Left forelimb (tissue), 1 donor: ENCODE measurements around the gene RUNX1.

Experiments
- DNase-seq: peaks from one replicate; pipeline ENCODE4 v3.0.0-alpha.2; 2018; ENCODE audit warnings: low spot score

The RUNX1 gene

DNA sequence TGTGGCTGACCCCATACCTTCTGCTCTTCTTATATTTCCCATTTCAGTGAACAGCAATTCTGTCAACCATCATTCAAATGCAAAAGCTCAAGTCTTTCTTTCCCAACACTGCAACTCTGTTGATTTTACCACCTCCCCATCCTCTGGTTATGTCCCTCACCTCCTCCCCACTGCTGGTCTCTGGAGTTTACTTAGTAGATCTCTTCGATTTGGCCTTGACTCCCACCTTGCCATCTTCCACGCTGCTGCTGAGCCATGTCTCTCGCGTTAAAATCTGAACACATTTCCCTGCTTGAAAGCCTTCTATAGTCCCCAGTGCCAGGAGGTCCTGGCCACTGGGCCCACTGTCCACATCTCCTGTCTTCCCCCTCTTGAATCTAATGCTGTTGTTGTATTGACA is 125.5 kb downstream of the RUNX1 start:
- no peak for DNase-seq

DNA sequence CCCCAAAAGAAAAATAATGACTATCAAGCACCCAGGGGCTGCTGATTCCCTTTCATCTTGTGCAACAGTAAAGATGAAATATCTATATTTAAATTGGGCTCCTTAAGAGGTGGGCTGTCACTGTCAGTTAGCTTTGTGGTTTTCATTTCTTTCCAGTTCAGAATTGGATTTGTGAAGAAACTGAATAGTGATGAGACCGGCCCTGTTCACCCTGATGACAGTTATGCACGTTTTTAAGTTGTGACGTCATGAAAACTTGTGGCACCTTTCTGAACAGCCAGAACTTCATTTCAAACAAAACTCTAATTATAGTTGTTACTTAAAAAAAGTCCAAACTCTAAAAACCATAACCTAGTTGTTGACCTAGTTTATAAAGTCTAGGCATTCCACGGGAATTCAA is 125.9 kb downstream of the RUNX1 start:
- DNase-seq, result no peak

DNA sequence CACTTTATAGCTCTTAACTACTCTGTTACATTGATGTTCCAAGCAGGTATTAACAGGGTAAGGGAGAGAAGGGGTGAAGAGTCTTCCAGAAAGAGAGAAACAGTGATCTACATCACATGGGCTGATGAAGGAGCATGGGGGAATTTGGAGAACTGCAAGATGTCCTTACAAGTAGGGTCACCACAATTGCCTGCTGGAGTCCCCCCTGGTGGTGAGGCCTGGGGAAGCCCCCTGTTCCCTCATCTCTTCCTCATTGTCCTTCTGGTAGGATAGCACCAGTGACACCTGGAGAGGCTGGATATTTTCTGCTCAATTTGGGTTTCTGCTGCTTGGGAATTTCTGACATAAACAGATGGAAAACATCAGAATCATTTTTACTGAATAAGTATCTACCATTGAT is 126.6 kb downstream of the RUNX1 start:
- no peak for DNase-seq

DNA sequence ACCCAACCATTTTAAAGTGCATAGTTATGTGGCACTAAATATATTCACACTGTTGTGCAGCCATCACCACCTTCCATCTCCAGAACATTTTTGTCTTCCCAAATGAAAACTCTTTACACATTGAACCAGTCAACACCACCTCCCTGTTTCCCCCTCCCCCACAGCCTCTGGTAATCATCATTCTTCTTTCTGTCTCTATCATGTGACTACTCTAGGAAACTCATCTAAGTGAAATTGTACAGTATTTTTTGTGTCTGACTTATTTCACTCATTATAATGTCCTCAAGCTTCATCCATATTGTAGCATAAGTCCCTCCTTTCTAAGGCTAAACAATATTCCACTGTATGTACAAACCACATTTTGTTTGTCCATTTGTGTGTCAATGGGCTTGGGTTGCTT is 128.0 kb downstream of the RUNX1 start:
- no peak for DNase-seq

DNA sequence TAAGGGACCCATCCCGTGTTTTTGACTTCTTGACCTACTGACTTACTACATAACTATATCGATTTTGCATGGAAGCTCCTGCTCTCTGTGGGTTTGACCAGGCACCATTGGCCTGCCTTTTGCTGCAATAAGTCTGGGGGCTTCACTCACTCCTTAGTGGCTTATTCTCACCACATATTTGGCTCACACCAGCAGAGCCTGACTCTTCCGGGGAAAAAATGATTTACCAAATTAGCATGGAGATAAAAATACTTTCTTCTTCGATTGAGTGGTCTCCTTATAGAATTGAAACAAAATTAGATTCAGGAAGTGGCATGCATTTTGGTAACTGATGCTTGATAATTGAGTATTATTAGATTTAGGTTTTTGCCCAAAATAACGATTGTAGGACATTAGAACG is 129.7 kb downstream of the RUNX1 start:
- no peak for DNase-seq

DNA sequence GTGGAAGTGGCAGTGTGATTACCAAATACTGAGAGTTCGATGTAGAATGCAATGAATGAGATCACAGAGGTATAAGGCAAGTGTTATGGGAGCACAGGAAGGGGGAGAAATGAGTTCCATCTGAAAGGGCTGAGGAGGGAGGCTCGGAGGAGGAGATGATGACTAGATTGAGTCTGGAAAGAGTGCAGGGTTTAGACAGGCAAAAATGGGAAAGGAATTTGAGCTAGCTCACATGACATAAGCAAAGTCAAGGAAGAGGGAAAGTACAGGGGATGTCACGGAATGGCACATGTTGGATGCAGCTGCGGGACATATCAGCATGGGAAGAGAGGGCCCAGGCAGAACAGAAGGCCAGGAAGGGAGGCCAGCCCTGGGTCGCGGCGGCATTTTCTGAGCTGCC is 132.7 kb downstream of the RUNX1 start:
- no peak for DNase-seq

DNA sequence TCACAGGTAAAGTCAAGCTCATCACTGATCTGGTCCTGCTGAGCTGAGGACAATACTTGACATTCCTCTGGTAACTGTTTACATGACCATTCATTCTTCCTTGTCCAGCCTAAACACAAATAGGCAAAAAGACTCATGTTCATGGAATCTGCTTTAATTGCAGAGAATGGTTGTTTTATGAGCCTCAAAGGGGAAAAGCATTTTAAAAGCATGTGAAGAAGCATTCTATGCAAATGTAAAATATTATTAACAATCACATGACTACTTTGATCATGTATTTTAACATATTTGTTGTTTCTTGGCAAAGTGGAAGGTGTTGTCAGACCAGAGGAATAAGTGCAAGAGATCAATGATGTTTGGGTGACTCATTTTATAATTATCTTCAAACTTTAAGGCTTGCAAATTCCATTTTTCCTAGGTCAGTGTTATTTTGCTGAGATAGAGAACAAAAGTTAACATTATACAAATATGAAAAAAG is 133.7 kb downstream of the RUNX1 start:
- DNase-seq, result no peak

DNA sequence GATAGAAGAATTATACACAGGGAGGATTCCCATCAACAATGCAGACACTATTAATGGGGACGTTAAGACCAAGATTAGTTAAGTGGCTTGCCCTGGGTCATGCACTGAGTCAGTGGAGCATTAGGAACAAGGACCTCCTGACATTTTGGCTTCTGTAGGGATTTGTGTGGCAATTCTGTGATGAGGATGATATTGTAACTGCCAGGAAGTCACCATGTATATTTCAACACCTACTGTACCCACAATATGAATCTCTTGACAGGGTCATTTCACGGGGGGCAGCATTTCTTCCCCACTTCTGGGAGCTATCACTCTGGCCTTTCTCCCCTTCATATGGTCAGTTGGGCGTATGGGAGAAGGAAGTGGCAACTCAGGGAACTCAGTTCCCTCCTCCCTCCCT is 134.9 kb downstream of the RUNX1 start:
- no peak for DNase-seq

DNA sequence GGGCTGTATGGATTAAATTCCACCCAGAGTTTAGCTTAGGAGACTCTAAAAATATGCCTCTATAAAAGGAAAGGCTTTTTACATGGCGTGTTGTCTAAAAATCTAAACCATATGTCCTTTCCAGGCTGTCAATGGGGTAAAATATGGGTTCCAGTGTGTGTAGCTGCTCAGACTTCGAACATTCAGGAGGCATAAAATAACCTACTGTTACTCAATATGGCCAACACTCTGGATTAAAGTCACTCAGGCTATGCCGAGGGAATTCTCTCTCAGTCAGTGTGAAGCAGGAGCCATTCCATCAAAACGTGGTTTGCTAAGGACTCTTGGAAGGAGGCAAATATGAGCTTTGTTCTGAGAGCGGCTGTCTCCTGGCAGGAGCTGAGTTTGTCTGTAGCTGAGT is 135.3 kb downstream of the RUNX1 start:
- DNase-seq, result no peak

DNA sequence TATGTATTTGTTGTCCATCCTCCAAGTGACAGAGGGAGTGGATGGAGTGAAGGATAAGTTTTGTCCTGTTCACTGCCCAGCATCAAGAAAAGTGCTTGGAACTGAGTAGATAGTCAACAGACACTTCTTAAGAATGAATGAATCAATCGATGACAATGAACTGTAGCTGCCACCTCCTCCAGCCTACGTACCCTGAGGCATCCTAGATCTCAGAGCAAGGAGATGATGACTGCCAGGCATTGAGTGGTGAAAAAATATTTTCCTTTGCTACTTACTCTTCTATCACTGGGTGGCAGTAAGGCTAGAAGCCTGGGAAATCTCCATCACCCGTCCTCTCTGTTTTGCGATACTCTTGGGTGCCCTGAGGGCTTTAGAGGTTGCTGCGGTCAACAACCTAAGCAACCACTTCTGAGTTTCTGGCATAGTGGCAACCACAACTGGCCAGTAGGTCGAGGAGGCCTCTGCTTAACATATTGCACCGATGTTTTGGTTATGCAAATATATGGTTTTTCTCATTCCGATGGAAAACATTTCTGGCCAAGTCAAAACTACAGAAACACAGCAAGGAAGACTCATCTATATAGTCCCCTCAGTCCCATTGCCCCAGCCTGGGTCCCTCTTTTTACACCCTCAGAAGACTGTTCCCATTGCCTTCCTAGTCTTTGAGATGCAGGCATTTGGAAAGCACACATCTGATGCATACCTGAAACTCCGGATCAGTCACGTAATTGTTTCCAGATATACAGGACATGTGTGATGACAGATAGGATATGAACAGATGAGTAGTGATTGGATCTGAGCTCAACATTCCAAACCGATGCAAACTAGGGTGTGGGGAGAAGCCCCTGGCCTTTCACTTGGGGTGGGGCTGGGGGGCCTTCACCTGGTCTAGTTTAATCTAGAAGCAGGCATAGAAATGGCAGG is 136.8 kb downstream of the RUNX1 start:
- DNase-seq, result no peak

DNA sequence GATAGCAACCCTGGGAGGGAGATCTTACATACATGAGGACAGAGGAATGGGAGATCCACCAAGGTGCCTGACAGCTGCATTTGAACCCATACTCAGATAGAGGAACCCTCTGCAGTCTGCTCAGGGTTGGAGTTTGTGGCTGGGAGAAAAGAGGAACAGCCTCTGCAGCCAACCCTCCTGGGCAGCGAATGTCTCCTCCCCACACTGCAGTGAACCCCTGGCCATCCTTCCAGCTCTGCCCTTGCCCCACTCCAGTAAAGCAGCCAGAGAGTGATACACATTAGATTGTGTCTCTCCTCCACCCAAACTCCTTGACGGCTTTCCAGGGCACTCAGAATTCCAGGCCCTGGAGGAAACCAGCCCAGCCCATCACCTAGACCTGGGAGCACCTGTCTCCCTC is 137.7 kb downstream of the RUNX1 start:
- DNase-seq, result no peak

DNA sequence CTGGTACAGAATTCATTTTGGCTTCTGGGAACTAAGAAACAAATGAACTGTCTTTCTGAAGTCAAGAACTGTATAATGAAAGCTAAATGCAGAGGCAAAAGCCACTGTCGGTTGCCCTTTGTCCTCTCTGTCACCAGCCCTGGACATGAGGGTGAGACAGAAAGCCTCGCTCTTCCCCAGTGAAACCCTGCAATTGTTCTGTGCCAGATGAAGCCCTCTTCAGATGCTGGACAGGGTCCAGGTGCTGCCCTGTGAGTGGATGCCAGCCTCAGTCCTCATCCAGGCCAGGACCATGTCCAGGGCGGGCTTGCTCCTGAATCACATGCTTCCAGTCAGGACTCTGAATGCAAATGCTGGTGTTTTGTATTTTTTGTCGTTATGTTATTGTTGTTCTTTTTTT is 138.7 kb downstream of the RUNX1 start:
- no peak for DNase-seq

DNA sequence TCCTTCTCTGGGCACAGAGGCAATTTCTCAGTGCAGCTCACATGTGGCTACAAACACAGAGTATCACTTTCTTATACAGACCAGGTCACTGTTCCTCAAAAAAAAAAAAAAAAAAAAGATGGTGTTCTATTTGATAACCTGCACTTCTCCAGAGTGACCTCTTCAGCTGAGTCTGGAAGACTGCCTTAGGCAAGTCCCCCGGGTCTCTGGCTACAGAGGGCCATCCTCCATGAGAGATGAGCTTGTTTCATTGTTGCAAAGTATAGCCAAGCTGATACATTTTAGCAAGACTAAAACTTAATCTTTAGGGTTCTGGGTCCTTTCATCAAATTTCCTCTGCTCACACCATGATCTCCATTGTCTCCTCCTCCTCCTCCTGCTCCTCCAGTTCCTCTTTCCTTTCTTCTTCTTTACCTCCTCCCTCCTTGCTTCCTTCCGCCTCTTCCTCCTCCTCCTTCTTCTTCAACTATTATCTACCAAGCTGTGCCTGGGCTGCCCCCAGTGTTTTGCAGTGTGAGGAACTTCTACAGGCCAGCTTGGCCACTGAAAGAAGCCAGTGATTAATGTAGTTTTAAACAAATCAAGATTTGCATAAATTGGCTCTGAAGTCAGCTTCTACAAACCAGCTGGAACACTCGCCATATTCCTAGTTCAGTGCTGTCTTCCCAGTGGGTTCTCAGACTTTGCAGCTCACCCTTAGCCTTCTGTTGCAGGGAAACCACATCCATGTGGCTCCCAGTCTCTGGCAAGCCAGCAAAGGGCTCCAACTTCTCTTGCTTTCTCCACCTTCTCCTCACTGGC is 139.4 kb downstream of the RUNX1 start:
- no peak for DNase-seq

DNA sequence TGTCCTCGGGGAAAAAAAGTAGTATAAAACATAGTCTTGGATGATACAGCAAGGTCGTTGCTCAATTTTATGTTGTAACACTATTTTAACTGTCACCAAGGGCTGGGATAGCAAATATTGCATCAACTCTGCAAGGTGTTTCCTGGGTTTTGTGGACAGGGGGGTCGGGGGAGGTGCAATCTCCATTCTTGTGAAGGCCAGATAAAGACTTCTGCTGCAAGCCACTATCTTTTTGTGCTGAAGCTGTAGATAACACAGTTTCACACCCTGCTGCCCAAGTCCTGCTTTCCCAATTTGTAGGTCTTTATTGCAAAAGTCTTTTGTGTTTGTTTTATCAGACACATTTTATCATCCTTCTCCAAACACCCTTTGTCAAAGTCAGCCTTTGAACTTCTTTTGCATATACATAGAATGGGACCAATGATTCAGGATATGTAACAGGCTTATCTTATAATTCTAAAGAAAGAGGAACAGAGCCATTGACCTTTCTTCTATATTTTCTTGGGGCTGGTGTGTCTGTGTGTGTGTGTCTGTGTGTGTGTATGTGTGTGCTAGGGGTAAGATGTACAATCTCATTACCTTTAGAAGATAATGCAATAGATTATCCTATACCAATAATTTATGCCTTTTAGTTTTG is 140.6 kb downstream of the RUNX1 start:
- DNase-seq, result no peak

DNA sequence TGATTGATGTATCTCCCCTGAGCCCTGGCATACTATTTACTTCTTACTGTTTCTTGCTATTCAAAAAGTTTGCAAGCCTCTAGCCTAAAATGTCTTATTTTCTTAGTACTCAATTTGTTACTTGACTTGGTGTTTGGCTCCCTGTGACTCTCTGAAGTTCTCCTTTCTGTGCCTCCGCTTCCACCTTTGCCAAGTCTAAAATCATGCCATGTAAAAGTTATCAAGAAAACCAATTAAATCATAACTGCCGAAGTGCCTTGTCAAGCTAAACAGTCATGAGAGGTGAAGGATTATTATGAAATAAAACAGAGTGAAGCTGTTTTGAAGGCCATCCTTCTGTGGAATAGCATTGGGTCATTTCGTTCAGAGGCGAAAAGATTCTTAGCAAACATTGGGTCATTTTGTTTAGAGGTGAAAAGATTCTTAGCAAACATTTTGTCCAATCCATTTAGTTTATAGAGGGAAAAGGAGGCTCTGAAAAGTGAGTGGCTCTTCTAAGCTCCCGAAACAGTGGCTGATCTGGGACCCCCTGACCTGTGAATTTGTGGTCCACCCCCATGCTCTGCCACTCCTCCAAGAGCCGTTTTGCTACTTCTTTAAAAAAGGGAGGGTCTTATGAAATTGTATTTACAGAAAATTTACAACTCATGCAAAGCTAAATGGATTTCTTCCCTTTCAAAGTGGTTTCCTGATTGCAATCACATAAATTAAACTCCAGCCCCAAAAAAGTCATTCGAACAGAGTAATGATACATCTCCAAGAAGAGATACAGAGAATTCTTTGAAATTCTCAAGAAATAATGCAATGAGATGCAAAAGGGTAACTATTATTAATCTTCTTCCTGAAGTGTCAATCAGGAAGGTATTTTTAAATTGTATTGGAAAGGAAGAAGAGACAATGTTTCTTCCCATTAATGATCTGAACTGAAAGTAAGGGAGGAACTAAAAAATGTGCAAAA is 141.4 kb downstream of the RUNX1 start:
- no peak for DNase-seq

DNA sequence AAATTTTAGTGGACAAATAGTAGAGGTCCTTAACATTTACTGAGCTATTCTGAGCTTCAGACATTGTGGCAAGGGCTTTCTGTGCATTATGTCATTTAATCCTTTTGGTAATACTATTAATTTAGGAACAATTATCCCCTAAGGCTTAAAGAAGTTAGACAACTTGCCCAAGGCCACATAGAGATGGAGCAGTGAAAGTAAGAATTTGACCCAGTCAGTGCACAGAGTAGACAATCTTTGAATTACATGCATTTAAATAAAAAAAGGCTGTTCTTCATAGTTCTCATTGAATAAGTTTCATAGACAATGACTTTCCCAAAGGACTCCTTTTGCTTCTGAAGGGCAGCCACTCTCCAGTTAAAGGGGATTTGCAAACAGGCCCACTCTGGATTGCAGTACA is 142.7 kb downstream of the RUNX1 start:
- DNase-seq, result no peak

DNA sequence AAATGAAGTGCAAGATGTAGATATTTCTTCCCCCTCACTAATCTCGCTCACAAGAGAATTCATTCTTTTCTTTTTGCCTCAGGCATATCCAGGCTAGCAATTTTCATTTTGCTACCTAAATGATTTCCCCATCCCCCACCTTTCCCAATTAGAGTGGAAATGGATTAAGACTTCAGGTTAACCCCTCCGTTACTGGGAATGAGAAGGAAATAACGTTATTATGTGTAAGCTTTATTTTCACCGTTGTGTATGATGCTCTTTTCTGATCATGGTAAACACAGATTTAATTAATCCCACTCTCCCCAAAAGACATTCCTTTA is 143.9 kb downstream of the RUNX1 start:
- no peak for DNase-seq

DNA sequence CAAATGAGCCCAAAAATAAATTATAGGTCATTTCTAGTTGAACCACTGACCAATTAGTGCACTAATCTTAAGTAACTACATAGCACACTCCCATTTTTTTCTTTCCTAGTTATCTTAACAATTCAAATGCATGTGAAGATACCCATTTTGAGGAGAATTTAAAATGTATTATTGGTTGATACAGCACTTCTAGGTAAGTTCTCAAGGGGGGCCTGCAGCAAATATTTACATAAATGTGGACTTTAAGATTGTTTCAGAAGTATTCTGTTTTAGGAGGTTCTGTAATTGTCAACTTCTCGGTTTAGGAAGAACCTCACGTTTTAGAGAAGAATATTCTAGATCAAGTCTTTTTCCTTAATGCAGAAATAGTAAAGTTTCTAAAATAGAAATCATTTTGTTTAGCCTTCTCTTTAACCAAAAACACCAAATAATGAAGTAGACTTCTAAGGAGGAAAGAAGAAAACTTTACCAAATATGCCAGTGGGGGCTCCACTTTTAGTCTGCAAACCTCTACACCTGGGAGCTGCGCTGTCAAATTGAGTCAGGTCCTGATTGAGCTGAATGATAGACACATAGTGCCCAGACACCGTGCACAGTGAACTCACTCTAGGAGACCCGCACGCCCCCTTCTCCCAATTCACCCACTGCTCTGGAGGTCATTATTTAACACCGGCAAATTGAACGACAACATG is 144.4 kb downstream of the RUNX1 start:
- DNase-seq, result no peak

DNA sequence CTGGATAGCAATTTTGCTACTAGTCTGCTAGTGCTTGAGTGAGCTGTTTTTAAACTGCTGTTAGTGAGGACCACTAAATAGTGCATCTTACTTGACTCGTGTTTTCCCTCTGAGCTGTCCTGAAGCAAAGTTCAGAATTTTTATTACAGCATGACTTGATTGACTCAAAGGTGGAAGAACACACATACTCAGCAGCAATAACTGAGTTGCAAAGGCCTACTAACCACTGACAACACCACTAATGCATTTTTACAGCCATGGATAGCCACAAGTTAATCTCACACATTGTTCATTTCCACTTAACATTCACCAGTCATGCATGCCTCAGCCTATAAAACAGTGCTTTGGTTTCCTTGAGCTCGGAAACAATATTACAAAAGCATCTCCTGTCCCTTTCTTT is 148.7 kb downstream of the RUNX1 start:
- no peak for DNase-seq

DNA sequence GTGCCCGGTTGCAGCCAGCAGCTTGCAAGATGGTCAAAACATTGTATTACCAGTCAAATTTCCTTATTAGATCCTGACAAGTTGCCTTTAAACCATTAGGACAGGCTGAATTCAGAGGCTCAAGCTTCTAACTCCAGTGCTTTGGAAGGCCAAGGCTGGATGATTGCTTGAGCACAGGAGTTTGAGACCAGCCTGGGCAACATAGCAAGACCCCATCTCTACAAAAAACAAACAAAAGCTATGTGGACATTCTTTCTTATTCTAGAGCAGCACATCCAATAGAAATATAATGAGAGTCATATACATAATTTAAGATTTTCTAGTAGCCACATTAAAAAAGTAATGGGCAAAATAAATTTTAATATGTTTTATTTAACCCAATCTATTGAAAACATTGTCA is 149.3 kb downstream of the RUNX1 start:
- DNase-seq, result no peak

DNA sequence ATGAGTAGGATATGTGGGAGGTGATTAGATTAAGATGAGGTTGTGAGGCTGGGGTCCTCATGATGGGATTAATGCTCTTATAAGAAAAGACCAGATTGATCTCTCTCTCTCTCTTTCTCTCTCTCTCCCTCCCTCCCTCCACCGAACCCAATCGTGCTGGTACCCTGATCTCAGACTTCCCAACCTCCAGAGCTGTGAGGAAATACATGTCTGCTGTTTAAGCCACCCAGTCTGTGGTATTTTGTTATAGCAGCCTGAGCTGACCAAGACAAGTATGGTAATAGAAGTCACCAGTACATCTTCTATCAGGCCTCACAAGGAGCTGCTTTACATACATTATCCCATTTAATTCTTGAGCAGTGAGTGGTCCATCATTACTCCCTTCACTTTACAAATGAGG is 149.8 kb downstream of the RUNX1 start:
- DNase-seq, result no peak
